Adrenal gland (tissue), 12 donors: ENCODE measurements around the gene ZNF420. TPM values are rescaled to one million over a fixed set of nuclear protein-coding genes. Genes with fewer than 3 reads are reported as not detected.

ENCODE experiments used
- DNase-seq, 7 donors: peaks; one replicate each; pipeline ENCODE4 v3.0.0-alpha.2; 2019 to 2020
- H3K27ac ChIP-seq, 5 donors: fragments of 200-600 bp; sonication (generic) in 4 of 5; 1 replicate in 3 of 5; 2 replicates in 2 of 5; pipeline versions ENCODE4 v1.5.1 to v1.8.0; 2016 to 2020; ENCODE audit warnings: mild to moderate bottlenecking in 1 of 5
- H3K27me3 ChIP-seq: fragments of 200-600 bp; 2 replicates; pipeline ENCODE4 v1.8.0; 2021
- H3K36me3 ChIP-seq, 2 donors: fragments of 200-600 bp; replicated peaks in 1 of 2; 1 replicate in 1 of 2; 2 replicates in 1 of 2; pipeline versions ENCODE4 v1.5.1 to v1.8.0; 2018 to 2022
- H3K4me1 ChIP-seq, 2 donors: fragments of 200-600 bp; replicated peaks in 1 of 2; 1 replicate in 1 of 2; 2 replicates in 1 of 2; pipeline versions ENCODE4 v1.5.1 to v1.8.0; 2018 to 2021
- H3K4me3 ChIP-seq, 4 donors: fragments of 200-600 bp; sonication (generic) in 3 of 4; one replicate each; pipeline ENCODE4 v1.5.1; 2016 to 2018
- H3K9me3 ChIP-seq, 3 donors: fragments of 200-600 bp; sonication (generic) in 1 of 3; replicated peaks in 1 of 3; 1 replicate in 2 of 3; 2 replicates in 1 of 3; pipeline versions ENCODE4 v1.5.1 to v1.8.0; 2016 to 2021
- CTCF ChIP-seq, 6 experiments: fragments of 450-650 bp in 4 of 6; fragments of 200-600 bp in 2 of 6; sonication (generic) in 1 of 6; IDR thresholded peaks; 1 replicate in 5 of 6; 2 replicates in 1 of 6; pipeline versions ENCODE4 v1.5.1 to v1.8.0; 2016 to 2021; ENCODE audit warnings: antibody characterized with exemption in 6 of 6, mild to moderate bottlenecking in 2 of 6, moderate library complexity in 1 of 6
- POLR2A ChIP-seq, 2 donors: fragments of 450-650 bp; IDR thresholded peaks; one replicate each; pipeline ENCODE4 v1.6.1; 2017; ENCODE audit warnings: antibody characterized with exemption in 2 of 2, mild to moderate bottlenecking in 2 of 2, moderate library complexity in 1 of 2
- WGBS, 4 donors: extraction: QIAGEN DNeasy Blood & Tissue Kit in 2 of 4; methylation state at CpG; one replicate each; pipeline versions ENCODE4 v1.1.5 to v1.1.7; 2013 to 2017; 5-methylcytosine and 5-hydroxymethylcytosine counted together
- intact Hi-C, 2 donors: fragments of 100-400 bp; cut with DNase I; formaldehyde crosslinking; loops; one replicate each; pipeline versions ENCODE4 v1.14.1 to v1.15.0; 2022 to 2023
- polyA plus RNA-seq, 3 donors: library from polyadenylated mRNA; stranded (reverse); fragments of 200-250 nt in 2 of 3; fragments of 350-450 nt in 1 of 3; fragmentation: Illumina TruSeq in 1 of 3; extraction: RNeasy Lipid Tissue Mini Kit (QIAGEN cat#74804) in 1 of 3; gene quantifications; one replicate each; pipeline ENCODE4 v1.2.3, GENCODE V29; 2013 to 2014
- total RNA-seq, 9 donors: library from RNA; depleted of rRNA in 4 of 9; stranded (reverse); fragments of >200 nt in 4 of 9; fragments of 120-200 nt in 1 of 9; fragmentation: NEBNext Ultra II Directional in 1 of 9; extraction: Animal tissue kit (Norgen Biotek cat#: 25700) in 1 of 9; gene quantifications; one replicate each; pipeline versions ENCODE4 v1.1.0 to v1.2.4, GENCODE V29; 2013 to 2023
- donor health status: healthy with polysubstance abuse.
- donor health status: Bipolar disorder and iron deficiency.
- donor health status: DM: yes; HTN: yes; CAD: no.
- donor health status: DM: no; HTN: no; CAD: no.
- donor health status: DM: no; HTN: no; CAD: no.
- donor health status: DM: yes; HTN: yes; CAD: no.

The ZNF420 gene
- total and polyA plus RNA-seq, 12 donors, result 3.0 to 20.6 (median 11.4) TPM

GRCh38 chr19:37136111-37136510 is 57.9 kb downstream of the ZNF420 start:
- no peak for DNase-seq
- WGBS, 4 donors, result 12 to 41% (median 24%) methylated on average over 1 of the region's 1 CpG
- TF ChIP-seq CTCF (IDR thresholded peaks at IDR 0.05) (no peak), POLR2A (IDR thresholded peaks at IDR 0.05) (no peak)
- intact Hi-C loops, result loop anchor here in 1 of 2 donors (10.0 kb wide), 1 partner anchor 501 kb away; no protein-coding TSS in a partner anchor
- H3K4me1 ChIP-seq, result no peaks in the 10 kb centered on the region
- H3K27ac ChIP-seq, result no peak overlapping the region
- H3K9me3 ChIP-seq, result peaks cover 0 to 96% (median 6%) of the 10 kb centered on the region in 3 donors
- H3K36me3 ChIP-seq, result no peaks in the 10 kb centered on the region
- H3K4me3 ChIP-seq, result no peak overlapping the region
- H3K27me3 ChIP-seq, result no peaks in the 10 kb centered on the region

GRCh38 chr19:37148214-37148613 is 70.0 kb downstream of the ZNF420 start:
- peaks cover 0 to 4% of the 10 kb centered on the region in 2 donors for H3K36me3 ChIP-seq
- intact Hi-C loops, result no loop called here
- WGBS, 4 donors, result 94 to 98% (median 96%) methylated on average over 3 of the region's 3 CpGs

GRCh38 chr19:37160153-37160552 is 81.9 kb downstream of the ZNF420 start:
- Histone ChIP-seq H3K4me1 (no peaks in the 10 kb centered on the region), H3K27ac (no peak overlapping the region), H3K4me3 (no peak overlapping the region), H3K36me3 (peaks cover 3 to 17% of the 10 kb centered on the region in 2 donors), H3K9me3 (peaks cover 0 to 65% (median 11%) of the 10 kb centered on the region in 3 donors), H3K27me3 (no peaks in the 10 kb centered on the region)
- DNase-seq, result no peak
- intact Hi-C loops, result no loop called here
- 91 to 100% (median 98%) methylated on average over 1 of the region's 1 CpG for WGBS, 4 donors
- TF ChIP-seq POLR2A (IDR thresholded peaks at IDR 0.05) (no peak), CTCF (IDR thresholded peaks at IDR 0.05) (no peak)

More at GRCh38 chr19:37148214-37148613, 70.0 kb downstream of the ZNF420 start:
- H3K4me1 ChIP-seq, result no peaks in the 10 kb centered on the region
- no peaks in the 10 kb centered on the region for H3K27me3 ChIP-seq
- H3K4me3 ChIP-seq, result no peak overlapping the region
- TF ChIP-seq POLR2A (IDR thresholded peaks at IDR 0.05) (no peak), CTCF (IDR thresholded peaks at IDR 0.05) (no peak)
- no peak for DNase-seq
- no peak overlapping the region for H3K27ac ChIP-seq
- peaks cover 0 to 77% (median 0%) of the 10 kb centered on the region in 3 donors for H3K9me3 ChIP-seq

- Histone ChIP-seq H3K27me3 (no peaks in the 10 kb centered on the region), H3K9me3 (peaks cover 1 to 25% (median 5%) of the 10 kb centered on the region in 3 donors), H3K4me1 (no peaks in the 10 kb centered on the region), H3K36me3 (peaks cover 0 to 35% of the 10 kb centered on the region in 2 donors), H3K4me3 (no peak overlapping the region), H3K27ac (no peak overlapping the region)
- no peak for DNase-seq
- 94 to 100% (median 98%) methylated on average over 1 of the region's 1 CpG for WGBS, 4 donors
- TF ChIP-seq POLR2A (IDR thresholded peaks at IDR 0.05), result no peak
- no peak for TF ChIP-seq CTCF (IDR thresholded peaks at IDR 0.05)
- intact Hi-C loops, result no loop called here
Measured at GRCh38 chr19:37165635-37166034, 87.4 kb downstream of the ZNF420 start.
